ENCODE measurements around the gene CACNA1C.
"Not testable (repeated sequence)": the region's sequence is repeated elsewhere in the genome, so short reads cannot be mapped to it uniquely, and the experiment has no call there.

CACNA1C gene

DNA sequence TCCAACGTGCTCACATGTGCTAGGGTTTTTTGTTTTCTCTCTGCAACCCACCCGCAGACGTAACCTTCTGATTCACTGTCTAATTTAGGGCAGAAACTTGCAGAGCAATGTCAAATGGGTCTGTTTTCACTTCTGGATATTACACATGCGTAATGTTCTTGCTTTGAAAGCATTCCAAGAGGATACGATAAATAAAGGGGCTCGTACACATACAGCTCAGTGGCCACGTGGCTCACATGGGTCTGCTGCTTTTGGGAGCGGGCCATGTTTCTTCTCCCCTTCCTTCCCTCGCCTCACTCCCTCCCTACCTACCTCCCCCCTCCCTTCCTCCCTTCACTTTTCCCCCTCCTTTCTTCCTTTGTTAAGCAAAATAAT is 23.4 kb downstream of the CACNA1C start:
- DNase-seq (ENCODE audit: low spot score): no peak

DNA sequence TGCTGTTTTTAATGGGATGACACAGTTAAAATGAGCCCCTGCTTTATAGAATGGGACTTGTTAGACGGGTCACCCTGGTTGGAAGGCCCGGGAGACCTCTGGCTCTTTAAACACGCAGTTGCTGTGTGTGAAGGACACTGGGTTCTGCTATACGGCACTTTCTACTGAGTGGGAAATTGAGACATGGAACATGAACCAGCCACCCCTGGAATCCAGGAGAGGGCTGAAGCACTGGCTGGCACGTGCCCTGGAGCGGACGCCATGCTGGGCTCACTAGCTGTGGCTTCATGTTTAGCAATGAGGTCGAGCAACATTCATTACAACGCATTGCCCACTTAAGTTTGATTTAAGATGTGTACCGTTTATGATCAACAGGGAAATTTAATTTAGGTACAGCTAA is 23.9 kb downstream of the CACNA1C start:
- no peak for DNase-seq (ENCODE audit: low spot score)

DNA sequence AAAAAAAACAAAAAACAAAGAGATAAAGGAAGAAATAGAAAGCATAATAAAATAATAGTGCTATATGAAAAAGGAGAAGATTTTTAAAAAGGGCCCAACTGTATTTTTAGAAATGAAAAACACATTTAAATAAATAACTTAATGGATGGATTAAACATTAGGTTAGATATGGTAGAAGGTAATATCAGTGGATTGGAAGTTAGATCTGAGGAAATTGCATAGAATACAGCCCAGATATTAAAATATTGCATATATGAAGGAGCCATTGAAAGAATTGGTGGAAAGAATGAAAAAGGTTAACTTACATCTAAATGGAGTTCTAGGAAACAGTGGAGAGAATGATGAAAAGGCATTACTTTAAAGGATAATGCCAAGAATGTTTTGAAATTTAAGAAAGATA is 27.8 kb downstream of the CACNA1C start:
- no peak for DNase-seq (ENCODE audit: low spot score)

GRCh38 chr12:2082321-2082720 is 29.5 kb downstream of the CACNA1C start:
- DNase-seq (ENCODE audit: low spot score): no peak

DNA sequence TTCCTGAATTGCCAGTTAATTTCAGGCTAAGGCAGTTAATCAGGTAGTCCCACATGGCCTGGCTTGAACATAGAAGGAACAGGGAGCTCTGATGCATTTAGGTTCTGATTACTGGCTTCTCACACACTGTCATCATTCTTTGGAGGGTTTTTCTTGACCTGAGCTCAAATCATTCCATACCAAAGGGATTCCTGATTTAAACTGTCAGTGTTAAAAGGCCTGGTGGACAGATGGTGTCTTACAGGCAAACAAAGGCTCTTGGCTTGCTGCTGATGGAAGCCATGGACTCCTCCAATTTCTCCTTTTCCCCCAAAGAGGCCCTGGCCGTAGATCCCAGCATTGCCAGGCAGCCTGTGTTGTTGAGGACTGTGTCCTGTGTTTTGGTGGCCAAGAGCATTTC is 30.2 kb downstream of the CACNA1C start:
- DNase-seq (ENCODE audit: low spot score): no peak

DNA sequence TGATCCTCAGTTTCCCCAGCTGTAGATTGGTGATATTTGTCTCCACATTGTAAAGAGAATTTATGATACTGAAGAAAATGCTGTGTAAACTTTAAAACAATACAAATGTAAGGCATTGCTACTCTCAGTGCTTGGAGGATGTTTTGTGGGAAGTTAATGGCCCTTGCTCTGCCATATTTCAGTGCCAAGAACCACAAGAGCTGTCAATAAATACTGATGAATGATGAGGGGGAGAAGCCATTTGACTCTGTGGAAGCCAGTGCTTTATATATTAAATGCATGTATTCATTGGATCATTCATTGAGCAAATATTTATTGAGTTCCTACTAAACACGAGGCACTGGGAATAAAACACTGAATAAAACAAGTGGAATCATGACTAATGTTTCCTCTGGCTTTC is 30.8 kb downstream of the CACNA1C start:
- DNase-seq (ENCODE audit: low spot score): no peak

GRCh38 chr12:2084553-2085296 is 31.9 kb downstream of the CACNA1C start:
- no peak for DNase-seq (ENCODE audit: low spot score)

DNA sequence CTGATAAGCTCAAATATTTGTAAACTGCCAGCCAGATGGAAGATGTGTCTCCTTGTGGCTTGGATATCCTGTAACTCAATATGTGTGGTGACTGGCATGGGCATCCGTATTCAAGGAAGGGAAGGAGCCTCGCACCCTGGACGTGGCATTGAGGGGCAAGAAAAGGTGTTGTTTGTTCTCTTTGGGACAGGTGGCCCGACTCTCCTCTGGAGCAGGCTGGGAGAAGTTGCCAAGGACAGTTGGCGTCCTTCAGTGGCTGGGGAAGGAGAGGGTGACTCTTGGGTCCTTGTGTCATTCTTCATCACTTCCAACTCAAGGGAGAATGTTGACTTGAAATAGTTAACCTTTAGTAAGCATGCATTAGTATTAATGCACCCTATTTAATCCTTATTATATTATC is 39.6 kb downstream of the CACNA1C start:
- DNase-seq (ENCODE audit: low spot score): no peak

DNA sequence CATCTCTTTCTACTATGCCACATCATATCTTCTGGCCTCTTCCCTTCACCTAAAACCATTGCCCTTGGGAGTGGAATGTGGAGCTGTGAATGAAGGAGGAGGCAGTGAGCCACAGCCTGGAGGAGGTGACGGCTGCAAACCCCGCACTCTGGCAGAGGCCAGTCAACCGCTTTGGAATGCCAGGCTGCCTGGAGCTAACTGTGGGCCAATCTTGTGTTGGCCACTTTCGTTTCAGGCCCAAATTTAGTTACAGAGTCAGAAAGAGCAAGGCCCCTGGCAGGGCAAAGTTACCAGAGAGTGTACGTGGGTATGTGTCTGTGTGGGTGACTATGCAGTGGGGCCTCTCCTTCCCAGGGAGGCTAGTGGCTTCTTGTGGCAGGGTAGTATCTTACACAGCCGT is 40.1 kb downstream of the CACNA1C start:
- no peak for DNase-seq (ENCODE audit: low spot score)

GRCh38 chr12:2094597-2094996 is 41.8 kb downstream of the CACNA1C start:
- no peak for DNase-seq (ENCODE audit: low spot score)

GRCh38 chr12:2095878-2096277 is 43.1 kb downstream of the CACNA1C start:
- DNase-seq (ENCODE audit: low spot score): no peak

- DNase-seq (ENCODE audit: low spot score): no peak
Observed at GRCh38 chr12:2097617-2098016, 44.8 kb downstream of the CACNA1C start.

DNA sequence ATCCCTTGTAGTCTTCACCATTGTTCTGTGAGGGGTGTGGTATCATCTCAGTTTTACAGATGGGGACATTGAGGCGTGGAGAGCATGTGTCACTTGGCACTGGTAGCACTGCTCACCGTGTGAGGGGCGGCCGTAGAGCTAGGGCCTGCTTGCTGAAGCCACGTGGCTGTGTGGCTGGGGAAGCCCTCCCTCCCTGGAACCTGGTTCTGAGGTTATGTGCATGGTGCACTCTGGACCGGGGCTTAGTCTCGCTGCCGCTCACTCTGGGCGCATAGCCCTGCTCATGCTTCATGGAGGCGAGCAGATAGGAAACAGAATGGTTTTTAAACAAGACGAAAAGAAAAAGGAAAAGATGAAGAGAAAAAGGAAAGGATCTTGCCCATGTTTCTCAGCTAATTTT is 46.1 kb downstream of the CACNA1C start:
- DNase-seq (ENCODE audit: low spot score): no peak

GRCh38 chr12:2099595-2099994 is 46.8 kb downstream of the CACNA1C start:
- no peak for DNase-seq (ENCODE audit: low spot score)

DNA sequence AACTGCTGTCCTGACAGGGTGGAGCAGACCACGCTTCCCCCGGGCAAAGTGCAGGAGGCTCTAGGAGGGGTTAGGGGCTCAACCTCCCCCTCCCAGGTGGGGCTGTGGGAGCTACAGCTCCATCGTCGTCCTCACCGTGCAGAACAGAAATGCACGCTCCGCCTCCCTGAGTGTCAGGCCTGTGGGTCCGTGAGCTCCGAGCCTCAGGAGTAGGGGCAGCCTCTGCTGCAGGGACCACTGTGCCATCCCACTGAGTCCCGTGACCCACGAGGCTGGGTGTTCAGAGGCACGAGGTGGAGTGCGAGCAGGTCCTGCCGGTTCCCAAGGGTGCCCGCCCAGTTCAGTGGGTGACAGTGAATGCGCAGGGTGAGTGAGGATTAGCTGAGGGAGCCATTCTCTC is 48.6 kb downstream of the CACNA1C start:
- DNase-seq (ENCODE audit: low spot score): no peak

DNA sequence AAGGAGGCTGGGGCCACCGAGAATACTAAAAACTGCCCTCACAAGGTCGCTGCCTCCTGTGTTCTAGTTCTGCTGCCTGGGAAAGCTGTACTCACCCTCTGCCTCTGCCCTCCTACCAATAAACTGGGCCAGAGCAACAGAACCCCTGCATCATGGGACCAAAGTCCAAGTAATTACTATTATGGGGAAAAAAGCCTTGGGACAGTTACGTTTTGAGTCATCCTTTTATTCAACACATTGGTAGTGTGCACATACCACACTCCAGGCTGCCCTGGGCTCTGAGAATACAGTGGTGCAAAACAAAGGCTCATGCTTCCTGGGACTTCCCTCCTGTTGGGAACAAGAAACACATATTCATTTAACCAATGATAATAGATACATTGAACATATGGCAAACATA is 49.0 kb downstream of the CACNA1C start:
- no peak for DNase-seq (ENCODE audit: low spot score)

DNA sequence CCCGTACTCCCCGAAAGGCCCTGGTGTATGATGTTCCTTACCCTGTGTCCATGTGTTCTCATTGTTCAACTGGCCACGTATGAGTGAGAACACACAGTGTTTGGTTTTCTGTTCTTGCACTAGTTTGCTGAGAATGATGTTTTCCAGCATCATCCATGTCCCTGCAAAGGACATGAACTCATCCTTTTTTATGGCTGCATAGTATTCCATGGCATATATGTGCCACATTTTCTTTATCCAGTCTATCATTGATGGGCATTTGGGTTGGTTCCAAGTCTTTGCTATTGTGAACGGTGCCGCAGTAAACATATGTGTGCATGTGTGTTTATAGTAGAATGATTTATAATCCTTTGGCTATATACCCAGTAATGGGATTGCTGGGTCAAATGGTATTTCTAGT is 49.9 kb downstream of the CACNA1C start:
- not testable (repeated sequence) for DNase-seq (ENCODE audit: low spot score)

DNA sequence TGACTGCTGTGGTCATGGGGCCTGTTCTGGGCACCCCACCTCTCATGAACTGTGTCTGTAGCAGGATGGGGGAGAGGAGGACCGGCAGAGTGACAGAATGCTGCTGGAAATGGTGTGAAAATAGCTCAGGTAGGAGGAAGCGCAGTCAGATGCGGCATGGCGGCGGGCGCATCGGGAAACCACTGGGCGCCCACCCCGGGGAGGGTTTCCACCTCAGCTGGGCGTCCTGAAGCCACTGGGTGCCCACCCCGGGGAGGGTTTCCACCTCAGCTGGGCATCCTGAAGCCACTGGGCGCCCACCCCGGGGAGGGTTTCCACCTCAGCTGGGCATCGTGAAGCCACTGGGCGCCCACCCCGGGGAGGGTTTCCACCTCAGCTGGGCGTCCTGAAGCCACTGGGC is 52.6 kb downstream of the CACNA1C start:
- not testable (repeated sequence) for DNase-seq (ENCODE audit: low spot score)

GRCh38 chr12:2108166-2108565 is 55.4 kb downstream of the CACNA1C start:
- no peak for DNase-seq (ENCODE audit: low spot score)

- no peak for DNase-seq (ENCODE audit: low spot score)
Observed at GRCh38 chr12:2108975-2109671, 56.3 kb downstream of the CACNA1C start.

DNA sequence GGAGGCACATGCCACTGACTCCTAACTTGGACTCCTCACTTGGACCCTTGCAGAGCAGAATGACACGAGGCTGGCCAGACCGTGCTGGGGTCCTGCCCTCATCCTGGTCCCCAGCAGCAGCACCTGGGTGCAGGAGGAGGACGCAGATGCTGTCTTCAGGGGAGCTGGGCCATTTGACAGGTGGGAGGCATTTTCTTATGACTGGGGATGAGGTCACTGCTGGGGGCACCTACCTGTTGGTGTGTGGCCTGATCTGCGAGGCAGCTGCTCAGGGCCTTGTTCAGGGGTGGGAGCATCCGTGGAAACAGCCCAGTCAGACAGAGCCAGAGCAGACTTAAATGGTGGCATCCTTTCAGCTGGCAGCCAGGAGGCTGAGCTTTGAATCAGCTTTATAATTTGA is 57.3 kb downstream of the CACNA1C start:
- no peak for DNase-seq (ENCODE audit: low spot score)

DNA sequence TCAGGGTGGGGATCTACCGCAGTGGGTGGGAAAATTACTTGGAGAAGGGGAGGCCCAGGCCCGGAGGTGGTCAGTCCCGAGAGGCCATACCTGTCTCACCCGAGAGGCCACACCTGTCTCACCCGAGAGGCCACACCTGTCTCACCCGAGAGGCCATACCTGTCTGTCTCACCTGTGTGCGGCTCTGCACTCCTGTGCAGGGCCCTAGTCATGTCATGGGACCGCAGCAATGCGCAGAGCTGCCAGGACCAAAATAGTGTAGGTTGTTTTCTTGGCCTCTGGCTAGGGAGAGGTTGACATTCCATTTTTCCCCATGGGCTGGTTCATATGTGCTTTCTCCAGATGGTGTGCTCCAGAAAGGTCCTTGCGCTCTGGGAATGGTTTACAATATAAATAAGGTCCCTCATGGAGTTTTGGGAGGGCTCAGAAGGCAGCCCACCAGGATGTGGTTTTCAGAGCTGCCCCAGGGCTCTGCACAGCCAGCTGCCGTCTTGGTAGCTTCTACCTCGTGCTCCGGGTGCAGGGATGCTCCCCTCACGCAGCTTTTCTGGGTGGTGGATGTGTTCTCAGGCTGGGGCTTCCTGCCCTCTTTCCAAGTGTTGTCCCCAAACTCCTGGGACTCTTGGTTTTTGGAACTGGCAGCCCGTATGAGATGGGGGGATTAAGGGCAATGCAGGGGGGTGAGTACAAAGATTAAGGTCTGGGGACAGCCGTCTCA is 58.2 kb downstream of the CACNA1C start:
- no peak for DNase-seq (ENCODE audit: low spot score)

DNA sequence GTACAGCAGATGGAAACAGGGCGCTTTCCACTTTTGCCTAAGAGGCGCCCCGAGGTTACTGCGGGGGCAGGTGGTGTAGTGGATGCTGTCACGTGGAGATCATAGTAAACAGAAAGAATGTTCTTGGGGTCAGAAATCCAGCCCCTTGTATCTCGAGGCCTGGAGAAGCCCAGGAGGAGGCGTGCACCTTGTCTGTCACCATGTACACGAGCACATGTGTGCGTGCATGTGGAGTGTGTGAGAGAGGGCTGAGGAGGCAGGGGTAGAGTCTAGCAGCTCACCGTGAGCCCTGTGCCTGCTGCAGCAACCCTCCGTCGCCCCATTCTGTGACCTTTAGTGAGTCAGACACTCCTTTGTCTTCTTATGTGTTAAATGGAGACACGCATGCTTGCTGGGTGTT is 59.0 kb downstream of the CACNA1C start:
- no peak for DNase-seq (ENCODE audit: low spot score)

Measured in globus pallidus (tissue), 1 donor.